Measurements from ENCODE around the gene GTF3C2. TPM values are rescaled to one million over a fixed set of nuclear protein-coding genes. Genes with fewer than 3 reads are reported as not detected.

The GTF3C2 gene
- total and polyA plus RNA-seq, 2 of the 13 experiments (the other 11 are each of a cell fraction or from before 2014, with no cell fraction given), result 77.5 to 130 TPM

DNA sequence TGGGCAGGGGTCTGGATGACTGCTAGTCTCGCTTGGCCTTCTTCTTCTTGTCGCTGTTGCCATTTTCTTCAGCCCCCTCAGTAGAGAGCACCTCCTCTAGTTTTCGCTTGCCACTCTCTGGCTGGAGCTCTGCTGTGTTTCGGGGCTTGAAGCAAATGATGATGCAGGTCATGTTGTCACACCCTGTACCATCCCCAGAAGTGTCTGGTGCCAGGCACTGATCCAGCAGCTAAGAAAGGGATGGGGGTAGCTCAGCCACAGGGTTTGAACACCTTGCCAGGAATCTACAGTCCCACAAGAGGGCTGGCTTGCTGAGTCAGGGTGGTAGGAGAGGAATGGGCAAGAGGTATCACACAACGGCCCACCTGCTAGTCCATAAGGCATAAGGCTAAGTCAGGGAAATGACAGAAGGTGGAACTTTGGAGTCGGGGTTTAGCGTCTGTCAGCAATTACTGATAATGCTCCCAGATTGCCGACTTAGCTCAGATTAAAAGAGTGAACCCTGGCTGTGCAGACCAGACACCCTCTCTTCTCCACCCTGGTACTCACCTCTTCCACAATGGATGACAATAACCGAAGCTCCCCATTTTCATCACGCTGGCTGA, 25.1 kb upstream of the GTF3C2 start (continued):
- TF ChIP-seq ZSCAN25 (CRISPR knock-in tag; IDR thresholded peaks at IDR 0.05) (0 out of 2 replicates have a peak, but pooled peaks have one; percentile 3), ZNF83 (CRISPR knock-in tag; IDR thresholded peaks at IDR 0.05; ENCODE audit: borderline replicate concordance) (no peak), ZNF224 (CRISPR knock-in tag; IDR thresholded peaks at IDR 0.05) (no peak), IRX3 (CRISPR knock-in tag; IDR thresholded peaks at IDR 0.05; ENCODE audit: borderline replicate concordance, low read depth) (no peak), MAFK (conservative IDR thresholded peaks at IDR 0.05 in 1 of 2, IDR thresholded peaks at IDR 0.05 in 1 of 2; ENCODE audit: low read length in 2 of 2) (peak in 1 of 2 experiments; percentile 80; a peak in 3 of 4 replicates), ZNF292 (CRISPR knock-in tag; IDR thresholded peaks at IDR 0.05; ENCODE audit: borderline replicate concordance, low read depth) (no peak), MAFF (IDR thresholded peaks at IDR 0.05; ENCODE audit: low read depth, low read length) (peak; percentile 64; the same call in 1 of the 2 replicates), ZNF382 (CRISPR knock-in tag; IDR thresholded peaks at IDR 0.05; ENCODE audit: borderline replicate concordance) (no peak), NFIC (IDR thresholded peaks at IDR 0.05; ENCODE audit: low read length) (no peak), PHF8 (CRISPR knock-in tag; IDR thresholded peaks at IDR 0.05) (no peak), FOXK2 (IDR thresholded peaks at IDR 0.05) (no peak), POLR2A (IDR thresholded peaks at IDR 0.05; ENCODE audit: insufficient read depth in 1 of 2, low read depth in 2 of 2, low read length in 2 of 2) (peak in 1 of 2 experiments; percentile 41; a peak in 3 of 4 replicates), SIN3A (IDR thresholded peaks at IDR 0.05; ENCODE audit: borderline replicate concordance, low read depth, low read length) (no peak), ZNF883 (CRISPR knock-in tag; IDR thresholded peaks at IDR 0.05; ENCODE audit: not compliant biosample characterization) (no peak), MTF2 (CRISPR knock-in tag; IDR thresholded peaks at IDR 0.05; ENCODE audit: borderline replicate concordance) (no peak), POLR2AphosphoS2 (IDR thresholded peaks at IDR 0.05; ENCODE audit: low read depth, low read length) (no peak)
- TF ChIP-seq, protein P1, sequence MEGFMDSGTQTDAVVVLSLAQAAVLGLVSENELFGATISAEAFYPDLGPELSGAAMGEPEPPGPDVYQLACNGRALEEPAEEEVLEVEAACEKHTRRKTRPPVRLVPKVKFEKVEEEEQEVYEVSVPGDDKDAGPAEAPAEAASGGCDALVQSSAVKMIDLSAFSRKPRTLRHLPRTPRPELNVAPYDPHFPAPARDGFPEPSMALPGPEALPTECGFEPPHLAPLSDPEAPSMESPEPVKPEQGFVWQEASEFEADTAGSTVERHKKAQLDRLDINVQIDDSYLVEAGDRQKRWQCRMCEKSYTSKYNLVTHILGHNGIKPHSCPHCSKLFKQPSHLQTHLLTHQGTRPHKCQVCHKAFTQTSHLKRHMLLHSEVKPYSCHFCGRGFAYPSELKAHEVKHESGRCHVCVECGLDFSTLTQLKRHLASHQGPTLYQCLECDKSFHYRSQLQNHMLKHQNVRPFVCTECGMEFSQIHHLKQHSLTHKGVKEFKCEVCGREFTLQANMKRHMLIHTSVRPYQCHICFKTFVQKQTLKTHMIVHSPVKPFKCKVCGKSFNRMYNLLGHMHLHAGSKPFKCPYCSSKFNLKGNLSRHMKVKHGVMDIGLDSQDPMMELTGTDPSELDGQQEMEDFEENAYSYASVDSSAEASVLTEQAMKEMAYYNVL (CRISPR knock-in tag; IDR thresholded peaks at IDR 0.05; ENCODE audit: borderline replicate concordance), result no peak
- TF ChIP-seq, protein P2, sequence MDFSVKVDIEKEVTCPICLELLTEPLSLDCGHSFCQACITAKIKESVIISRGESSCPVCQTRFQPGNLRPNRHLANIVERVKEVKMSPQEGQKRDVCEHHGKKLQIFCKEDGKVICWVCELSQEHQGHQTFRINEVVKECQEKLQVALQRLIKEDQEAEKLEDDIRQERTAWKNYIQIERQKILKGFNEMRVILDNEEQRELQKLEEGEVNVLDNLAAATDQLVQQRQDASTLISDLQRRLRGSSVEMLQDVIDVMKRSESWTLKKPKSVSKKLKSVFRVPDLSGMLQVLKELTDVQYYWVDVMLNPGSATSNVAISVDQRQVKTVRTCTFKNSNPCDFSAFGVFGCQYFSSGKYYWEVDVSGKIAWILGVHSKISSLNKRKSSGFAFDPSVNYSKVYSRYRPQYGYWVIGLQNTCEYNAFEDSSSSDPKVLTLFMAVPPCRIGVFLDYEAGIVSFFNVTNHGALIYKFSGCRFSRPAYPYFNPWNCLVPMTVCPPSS (IDR thresholded peaks at IDR 0.05), result no peak
- TF ChIP-seq, protein P3, sequence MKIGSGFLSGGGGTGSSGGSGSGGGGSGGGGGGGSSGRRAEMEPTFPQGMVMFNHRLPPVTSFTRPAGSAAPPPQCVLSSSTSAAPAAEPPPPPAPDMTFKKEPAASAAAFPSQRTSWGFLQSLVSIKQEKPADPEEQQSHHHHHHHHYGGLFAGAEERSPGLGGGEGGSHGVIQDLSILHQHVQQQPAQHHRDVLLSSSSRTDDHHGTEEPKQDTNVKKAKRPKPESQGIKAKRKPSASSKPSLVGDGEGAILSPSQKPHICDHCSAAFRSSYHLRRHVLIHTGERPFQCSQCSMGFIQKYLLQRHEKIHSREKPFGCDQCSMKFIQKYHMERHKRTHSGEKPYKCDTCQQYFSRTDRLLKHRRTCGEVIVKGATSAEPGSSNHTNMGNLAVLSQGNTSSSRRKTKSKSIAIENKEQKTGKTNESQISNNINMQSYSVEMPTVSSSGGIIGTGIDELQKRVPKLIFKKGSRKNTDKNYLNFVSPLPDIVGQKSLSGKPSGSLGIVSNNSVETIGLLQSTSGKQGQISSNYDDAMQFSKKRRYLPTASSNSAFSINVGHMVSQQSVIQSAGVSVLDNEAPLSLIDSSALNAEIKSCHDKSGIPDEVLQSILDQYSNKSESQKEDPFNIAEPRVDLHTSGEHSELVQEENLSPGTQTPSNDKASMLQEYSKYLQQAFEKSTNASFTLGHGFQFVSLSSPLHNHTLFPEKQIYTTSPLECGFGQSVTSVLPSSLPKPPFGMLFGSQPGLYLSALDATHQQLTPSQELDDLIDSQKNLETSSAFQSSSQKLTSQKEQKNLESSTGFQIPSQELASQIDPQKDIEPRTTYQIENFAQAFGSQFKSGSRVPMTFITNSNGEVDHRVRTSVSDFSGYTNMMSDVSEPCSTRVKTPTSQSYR (CRISPR knock-in tag; IDR thresholded peaks at IDR 0.05; ENCODE audit: borderline replicate concordance), result no peak
- TF ChIP-seq, protein P4, sequence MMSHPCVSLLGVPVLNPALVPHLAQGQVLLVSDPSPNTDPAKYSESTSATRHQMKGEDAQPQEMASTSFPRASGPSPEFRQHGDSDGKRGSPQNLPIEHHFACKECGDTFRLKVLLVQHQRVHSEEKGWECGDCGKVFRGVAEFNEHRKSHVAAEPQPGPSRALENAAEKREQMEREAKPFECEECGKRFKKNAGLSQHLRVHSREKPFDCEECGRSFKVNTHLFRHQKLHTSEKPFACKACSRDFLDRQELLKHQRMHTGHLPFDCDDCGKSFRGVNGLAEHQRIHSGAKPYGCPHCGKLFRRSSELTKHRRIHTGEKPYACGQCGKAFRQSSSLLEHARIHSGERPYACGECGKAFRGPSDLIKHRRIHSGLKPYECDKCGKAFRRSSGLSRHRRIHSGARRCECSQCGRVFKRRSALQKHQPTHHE (CRISPR knock-in tag; IDR thresholded peaks at IDR 0.05; ENCODE audit: borderline replicate concordance), result no peak
- TF ChIP-seq, protein P5, sequence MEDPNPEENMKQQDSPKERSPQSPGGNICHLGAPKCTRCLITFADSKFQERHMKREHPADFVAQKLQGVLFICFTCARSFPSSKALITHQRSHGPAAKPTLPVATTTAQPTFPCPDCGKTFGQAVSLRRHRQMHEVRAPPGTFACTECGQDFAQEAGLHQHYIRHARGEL (CRISPR knock-in tag; IDR thresholded peaks at IDR 0.05), result 0 out of 2 replicates have a peak, but pooled peaks have one; percentile 46
